Amniotic epithelial cell (primary cell): ENCODE results near the gene RTTN.

ENCODE experiments used
- DNase-seq: peaks from one replicate; pipeline ENCODE4 v3.0.0-alpha.2; 2010; ENCODE audit warnings: low read depth

RTTN gene

DNA sequence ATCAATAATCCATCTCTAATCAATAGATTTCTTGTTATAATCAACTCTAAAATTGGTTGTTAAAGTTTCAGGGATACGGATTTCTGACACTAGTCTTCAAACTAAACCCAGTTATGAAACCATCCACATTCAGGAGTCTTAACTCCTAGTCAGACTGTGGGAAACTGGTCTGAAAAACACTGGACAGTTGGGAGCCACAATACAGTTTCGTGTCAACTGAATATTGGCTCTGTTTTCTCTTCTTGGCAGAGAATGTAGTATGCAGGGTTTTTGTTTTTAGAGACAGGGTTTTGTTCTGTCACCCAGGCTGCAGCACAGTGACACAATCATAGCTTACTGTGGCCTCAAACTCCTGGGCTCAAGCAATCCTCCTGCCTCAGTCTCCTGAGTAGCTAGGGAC, 123.1 kb downstream of the RTTN start:
- DNase-seq: no peak

DNA sequence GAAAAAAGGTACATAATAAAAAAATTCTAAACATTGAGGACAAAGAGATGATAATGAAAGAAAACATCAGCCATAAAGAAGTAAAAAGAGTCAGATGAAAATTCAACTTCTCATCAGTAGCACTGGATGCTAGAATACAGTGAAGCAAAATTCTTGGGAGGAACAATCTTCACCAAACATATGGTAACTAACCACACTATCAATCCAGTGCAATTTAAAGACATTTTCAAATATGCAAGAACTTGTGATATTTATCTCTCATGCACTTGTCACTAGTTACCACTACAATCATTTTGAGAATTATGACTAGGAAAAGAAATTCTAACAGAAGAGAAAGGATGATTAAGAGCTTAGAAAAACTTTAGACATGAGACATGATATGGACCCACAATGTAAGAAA, 127.4 kb downstream of the RTTN start:
- DNase-seq: no peak

DNA sequence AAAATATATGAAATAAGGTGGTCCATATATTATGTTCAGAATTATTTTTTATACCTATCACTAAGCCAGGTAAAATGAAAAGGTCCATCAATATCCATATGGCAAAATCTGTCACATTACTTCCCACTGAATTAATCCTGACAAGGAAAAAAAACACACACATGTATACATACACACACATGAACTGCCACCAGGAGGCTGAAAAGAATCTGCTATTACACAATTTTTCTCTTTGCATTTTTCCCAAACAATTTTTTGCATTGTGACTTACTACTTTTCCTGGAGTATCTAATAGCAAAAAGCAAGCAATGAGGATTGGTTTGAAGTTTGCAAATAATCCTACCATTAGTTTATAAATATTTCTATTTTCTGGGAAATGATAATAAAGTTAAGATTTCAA, 129.6 kb downstream of the RTTN start:
- DNase-seq: no peak

- no peak for DNase-seq
Measured at GRCh38 chr18:70074116-70074515, 131.4 kb downstream of the RTTN start.

DNA sequence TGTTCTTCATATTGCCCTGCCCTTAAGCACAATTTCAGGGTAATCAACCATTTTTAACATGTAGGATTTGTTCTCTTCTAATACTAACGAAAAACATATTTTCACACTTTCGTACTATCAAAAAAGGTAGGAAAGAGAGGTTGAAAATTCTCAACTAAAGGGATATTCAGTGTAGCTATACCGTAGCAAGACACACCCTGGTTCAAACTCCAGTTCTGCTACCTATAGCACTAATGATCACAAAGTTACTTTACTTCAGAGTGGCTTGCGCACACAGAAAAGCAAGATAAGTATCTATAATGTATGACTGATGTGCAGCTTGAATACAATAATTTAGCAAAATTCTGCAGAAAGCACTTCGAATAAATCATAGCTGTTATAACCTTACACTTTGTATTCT, 132.1 kb downstream of the RTTN start:
- DNase-seq: no peak

DNA sequence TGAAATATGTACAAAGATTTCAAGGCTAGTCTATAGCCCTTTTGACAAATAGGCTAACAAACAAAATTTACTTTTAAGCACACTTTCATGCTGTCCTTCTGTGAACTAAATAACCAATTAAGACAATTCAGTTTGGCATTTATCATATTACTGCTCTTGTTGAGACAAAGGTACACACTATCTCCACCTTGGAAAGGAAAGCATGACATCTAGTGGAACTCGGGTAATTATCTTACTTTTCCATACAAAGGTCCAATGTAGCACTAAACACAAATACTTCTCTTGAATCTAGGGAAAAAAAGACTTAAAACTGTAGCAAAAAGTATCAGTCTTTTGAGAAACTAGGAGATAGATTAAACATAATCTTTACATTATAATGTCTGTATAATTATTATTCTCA, 132.8 kb downstream of the RTTN start:
- DNase-seq: peak; percentile 51

DNA sequence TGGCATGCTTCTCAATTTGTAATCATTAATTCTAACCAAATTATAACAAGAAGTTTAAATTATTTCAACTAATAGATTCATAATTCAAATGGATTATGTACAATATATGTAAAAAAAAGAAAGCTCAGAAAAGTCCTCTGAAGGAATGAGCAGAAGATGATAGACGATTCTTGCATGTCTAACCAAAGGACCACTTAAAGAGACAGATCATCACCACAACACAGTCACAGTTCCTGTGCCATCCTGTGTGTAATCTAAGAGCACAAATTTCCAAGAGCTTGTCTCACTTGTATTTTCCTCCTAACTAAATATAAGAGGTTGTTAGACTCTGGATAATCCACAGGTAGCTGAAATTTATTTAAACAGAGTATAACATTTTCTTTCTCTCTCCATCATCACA, 135.5 kb downstream of the RTTN start:
- DNase-seq: no peak

DNA sequence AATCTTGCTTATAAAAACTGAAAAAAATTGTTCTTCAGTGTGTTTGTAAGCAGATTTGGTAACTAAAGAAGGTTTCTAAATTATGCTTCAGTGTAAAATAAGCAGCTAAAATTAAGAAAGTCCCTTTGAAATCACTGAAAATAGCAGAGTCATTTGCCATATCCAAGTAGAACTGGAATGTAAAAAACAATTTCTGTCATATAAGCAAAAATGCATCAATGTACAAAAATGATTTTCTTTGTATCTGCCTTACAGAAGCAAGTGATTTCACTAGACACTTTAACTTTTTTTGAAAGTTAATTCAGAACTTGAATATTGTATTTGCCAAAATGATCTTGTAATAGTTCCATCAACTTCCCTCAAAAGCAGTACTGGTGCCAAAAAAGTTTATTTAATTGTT, 136.1 kb downstream of the RTTN start:
- no peak for DNase-seq

- no peak for DNase-seq
Measured at GRCh38 chr18:70068981-70069380, 136.5 kb downstream of the RTTN start.

DNA sequence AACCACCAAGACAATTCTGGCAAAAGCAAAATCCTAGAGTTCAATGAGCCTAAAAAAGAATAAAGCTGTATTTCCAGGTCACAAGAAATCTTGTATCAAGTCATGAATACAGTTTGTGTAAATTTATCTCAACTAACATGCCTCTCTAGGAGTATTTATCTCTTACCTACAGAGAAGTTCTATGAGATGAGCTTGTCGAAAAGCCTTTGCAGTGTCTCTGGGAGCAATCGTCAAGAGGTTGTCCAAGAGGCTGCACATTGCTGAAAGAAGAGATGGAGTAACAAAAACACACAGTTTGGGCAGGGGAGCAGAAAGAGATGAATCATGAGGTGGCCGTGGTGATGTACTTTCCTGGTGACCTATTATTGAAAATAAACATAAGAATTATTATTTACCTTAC, 145.8 kb downstream of the RTTN start:
- no peak for DNase-seq

DNA sequence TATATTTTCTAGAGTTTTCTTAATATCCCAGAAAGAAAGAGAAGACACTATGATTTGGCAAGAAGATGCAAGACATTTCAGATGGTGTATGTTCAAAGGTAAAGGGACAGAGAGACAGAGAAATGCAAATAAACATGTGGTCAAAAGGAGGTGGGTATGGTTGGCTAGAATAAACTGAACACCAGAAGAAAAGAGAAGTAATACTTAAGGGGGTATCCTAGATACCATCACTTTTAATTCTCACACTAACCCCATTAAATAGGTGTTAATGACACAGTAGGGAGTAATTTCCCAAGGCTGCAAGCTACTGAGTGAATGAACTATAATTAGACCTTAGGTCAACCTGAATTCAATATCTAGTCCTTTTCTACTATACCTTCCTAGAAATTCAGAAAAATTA, 146.6 kb downstream of the RTTN start:
- no peak for DNase-seq

DNA sequence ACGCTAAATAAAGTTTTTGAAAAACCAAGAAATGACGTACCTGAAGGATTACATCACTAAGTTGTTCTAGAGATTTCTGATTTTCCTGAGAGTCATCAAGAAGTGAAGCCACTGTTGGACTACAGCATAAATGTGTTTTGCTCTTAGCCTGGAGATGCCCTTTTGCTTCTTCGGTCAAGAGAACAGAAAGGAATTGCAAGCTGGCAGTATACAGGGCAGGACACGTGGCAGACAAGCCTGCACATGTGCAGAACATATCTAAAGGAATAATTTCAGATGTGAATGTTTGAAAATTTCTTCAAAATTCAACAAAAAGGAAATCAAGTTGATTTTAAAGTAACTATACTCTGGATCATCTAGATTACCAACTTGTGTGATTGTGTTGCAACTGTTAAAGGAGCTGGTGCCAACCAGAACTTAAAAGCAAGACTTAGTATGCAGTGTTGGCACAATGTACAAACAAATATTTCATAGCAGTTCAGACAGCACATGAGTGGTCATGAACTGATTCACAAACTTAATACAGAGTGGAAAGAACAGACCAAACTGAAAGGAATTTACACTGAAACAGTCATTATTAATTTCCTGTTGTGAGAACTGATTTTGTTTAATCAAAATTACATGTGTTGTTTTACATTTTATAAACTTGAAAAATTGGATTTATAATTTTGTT, 157.4 kb downstream of the RTTN start:
- DNase-seq: peak; percentile 74

DNA sequence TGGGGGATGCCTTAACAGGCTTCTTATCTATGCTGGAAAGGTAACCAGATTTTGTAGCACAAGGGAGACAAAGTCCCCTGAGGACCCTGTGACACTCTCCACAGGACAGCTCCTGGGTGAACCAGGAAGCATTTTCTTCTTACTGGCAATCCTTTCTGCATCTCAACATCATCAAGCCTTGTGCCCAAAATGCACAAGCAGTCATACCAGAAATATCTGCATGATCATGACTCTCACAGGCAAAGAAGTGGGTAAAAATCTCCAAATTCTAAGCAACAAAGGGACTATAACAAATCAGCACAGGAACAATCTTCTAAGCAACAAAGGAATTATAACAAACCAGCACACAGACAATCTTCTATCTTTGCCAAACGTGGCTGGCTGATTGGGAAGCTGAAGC, 158.7 kb downstream of the RTTN start:
- no peak for DNase-seq

- peak; percentile 76 for DNase-seq
Measured at GRCh38 chr18:70046207-70046606, 159.3 kb downstream of the RTTN start.

DNA sequence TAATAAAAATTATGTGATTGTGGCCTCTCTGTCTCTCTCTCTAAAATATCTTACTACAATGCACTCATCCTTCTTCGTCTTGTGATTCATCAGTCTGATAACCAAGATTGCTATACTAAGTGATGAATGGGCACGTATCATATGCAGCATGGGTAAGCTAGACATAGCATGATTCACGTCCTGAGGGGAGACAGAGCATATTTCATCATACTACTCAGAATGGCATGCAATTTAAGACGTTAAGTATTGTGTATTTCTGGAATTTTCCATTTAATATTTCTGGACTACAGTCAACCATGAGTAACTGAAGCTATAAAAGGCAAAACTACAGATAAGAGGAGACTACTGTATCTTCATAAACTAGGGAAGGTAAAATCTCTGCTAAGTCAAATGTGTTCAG, 160.9 kb downstream of the RTTN start:
- DNase-seq: peak; percentile 99

DNA sequence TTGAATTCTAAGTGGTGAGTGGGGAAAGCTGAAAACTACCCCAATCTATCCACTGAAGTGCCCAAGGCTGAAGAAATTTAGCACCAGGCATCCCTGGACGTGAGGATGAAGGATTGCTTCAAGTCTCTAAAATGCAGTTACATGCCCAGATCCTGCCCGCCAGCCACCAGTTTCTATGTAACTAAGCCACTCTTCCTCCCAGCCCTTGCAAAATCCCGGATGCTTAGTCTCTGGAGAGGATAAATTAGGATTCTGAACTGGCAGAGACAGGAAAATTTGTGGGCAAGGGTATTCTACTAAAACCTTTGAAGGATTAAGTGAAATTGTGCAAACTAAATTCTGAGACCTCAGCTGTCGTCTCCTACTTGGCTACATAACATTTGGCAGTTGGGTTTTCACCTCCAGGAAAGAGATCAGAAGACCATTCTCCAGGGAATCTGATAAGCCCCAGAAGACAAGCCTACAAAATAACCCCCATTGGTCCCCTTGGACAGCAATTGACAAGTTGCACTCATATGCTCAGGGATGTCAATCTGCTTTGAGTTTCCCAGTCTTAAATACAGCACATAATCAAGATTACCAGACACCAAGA, 163.9 kb downstream of the RTTN start:
- DNase-seq: peak; percentile 69

DNA sequence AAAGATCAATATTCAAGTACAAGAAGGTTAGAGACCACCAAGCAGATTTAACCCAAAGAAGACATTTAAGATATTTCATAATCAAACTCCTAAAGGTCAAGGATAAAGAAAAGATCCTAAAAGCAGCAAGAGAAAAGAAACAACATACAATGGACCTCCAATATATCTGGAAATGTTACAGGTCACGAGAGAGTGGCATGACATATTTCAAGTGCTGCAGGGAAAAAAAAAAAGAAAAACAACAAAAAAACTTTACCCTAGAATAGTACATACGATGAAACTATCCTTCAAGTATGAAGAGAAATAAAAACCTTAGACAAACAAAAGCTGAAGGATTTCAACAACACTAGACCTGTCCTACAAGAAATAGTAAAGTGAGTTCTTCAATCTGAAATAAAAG, 166.3 kb downstream of the RTTN start:
- DNase-seq: no peak

DNA sequence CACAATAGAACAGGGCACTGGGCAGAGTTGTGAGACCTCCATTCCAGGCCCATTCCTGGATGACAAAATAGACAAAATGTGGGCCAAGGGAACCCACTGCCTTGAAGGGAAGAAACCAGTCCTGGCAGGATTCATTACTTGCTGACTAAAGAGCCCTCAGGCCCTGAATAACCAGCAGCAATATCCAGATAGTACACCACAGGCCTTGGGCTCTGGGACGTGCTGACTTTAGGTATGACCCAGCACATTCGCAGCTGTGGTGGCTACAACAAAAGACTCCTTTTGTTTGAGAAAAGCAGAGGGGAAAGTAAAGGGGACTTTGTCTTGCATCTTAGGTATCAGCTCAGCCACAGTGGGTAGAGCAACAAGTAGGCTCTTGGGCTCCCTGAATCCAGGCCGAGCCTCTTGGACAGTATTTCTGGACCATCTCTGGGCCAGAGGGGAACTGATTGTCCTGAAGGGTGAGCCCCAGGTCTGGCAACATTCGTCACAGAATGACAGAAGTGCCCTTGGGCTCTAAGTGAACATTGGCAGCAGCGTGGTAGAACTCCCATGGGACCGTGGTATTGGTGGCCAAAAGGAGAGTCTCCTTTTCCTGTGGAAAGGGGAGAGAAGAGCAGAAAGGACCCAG, 167.9 kb downstream of the RTTN start:
- no peak for DNase-seq

DNA sequence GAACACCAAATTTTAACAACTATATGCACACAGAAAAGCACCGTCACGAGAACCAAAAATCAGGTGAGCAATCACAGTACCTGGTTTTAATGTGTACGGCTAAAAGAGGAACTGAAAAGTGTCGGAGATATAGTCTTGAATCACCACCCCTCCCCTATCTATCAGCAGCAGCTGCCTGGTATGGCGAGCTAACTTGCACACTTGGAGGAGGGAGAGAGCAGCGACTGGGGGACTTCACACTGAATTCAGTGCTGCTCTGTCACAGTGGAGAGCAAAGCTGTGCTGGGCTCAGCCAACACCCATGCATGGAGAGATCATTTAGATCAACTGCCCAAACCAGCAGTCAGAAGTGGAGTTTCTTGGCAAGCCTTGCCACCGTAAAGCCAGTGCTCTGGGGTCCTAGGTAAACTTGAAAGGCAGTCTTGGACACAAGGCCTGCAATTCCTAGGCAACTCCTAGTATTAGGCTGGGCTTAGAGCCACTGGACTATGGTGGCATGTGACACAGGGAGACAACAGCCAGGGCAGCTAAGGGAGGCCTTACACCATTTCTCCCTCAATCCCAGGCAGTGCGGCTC, 168.6 kb downstream of the RTTN start:
- no peak for DNase-seq

- DNase-seq: no peak
Measured at GRCh38 chr18:70036168-70036567, 169.3 kb downstream of the RTTN start.

- DNase-seq: no peak
Measured at GRCh38 chr18:70031221-70031620, 174.3 kb downstream of the RTTN start.

DNA sequence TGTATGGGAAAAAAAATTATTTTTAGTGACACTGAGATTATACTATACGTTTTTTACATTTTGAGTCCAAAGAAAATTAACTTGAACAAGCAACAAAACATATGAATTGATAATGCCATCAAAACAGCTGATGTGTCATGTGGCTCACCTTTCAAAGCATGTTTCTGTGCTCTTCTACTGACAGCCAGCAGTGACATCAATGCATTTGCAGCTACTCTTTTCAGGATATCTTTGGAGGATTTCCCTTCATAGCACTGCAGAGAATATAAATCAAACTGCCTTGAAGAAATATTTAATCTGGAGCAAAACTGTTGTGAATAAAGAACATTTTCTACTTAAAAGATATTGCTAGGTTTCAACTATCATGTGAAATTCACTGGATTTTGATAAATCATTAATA, 174.8 kb downstream of the RTTN start:
- no peak for DNase-seq

GRCh38 chr18:70029163-70029562, 176.3 kb downstream of the RTTN start:
- no peak for DNase-seq

GRCh38 chr18:70028734-70029133, 176.8 kb downstream of the RTTN start:
- DNase-seq: no peak
